H9 (cell line): ENCODE results near the gene CFHR1. TPM values are rescaled to one million over a fixed set of nuclear protein-coding genes. Genes with fewer than 3 reads are reported as not detected.

Source experiments
- DNase-seq: peaks from one replicate; pipeline ENCODE4 v3.0.0-alpha.2; 2017
- H2AFZ ChIP-seq: one replicate; pipeline ENCODE4 v1.6.1; 2013; ENCODE audit warnings: mild to moderate bottlenecking, low read length, control low read depth, moderate library complexity
- H2AK5ac ChIP-seq: 2 replicates; pipeline ENCODE4 v1.6.1; 2013; ENCODE audit warnings: low read length, control low read depth, mixed read lengths; ENCODE audit not compliant: insufficient read length
- H2BK120ac ChIP-seq: one replicate; pipeline ENCODE4 v1.6.1; 2013; ENCODE audit warnings: low read depth, mild to moderate bottlenecking, low read length, control low read depth, inconsistent platforms; ENCODE audit not compliant: poor library complexity, severe bottlenecking
- H2BK12ac ChIP-seq: 2 replicates; pipeline ENCODE4 v1.6.1; 2013; ENCODE audit warnings: low read length, control low read depth, mixed read lengths, low read depth; ENCODE audit not compliant: insufficient read length
- H2BK15ac ChIP-seq: 2 replicates; pipeline ENCODE4 v1.6.1; 2013; ENCODE audit warnings: low read depth, low read length, control low read depth
- H2BK20ac ChIP-seq: one replicate; pipeline ENCODE4 v1.6.1; 2013; ENCODE audit warnings: low read depth, mild to moderate bottlenecking, low read length, control low read depth, inconsistent platforms; ENCODE audit not compliant: poor library complexity, severe bottlenecking
- H2BK5ac ChIP-seq: 2 replicates; pipeline ENCODE4 v1.6.1; 2013; ENCODE audit warnings: low read length, control low read depth, mixed read lengths; ENCODE audit not compliant: insufficient read length
- H3K14ac ChIP-seq: 2 replicates; pipeline ENCODE4 v1.6.1; 2013; ENCODE audit warnings: low read length, control low read depth; ENCODE audit not compliant: insufficient read depth
- H3K18ac ChIP-seq: 2 replicates; pipeline ENCODE4 v1.6.1; 2013; ENCODE audit warnings: low read depth, mild to moderate bottlenecking, mixed read lengths, low read length, control low read depth; ENCODE audit not compliant: insufficient read length
- H3K23ac ChIP-seq: 2 replicates; pipeline ENCODE4 v1.6.1; 2013; ENCODE audit warnings: low read length, control low read depth, mixed read lengths, low read depth; ENCODE audit not compliant: insufficient read length
- H3K23me2 ChIP-seq: 2 replicates; pipeline ENCODE4 v1.6.1; 2013; ENCODE audit warnings: low read depth, mild to moderate bottlenecking, mixed read lengths, low read length, control low read depth; ENCODE audit not compliant: insufficient read length, poor library complexity, severe bottlenecking
- H3K27ac ChIP-seq: 2 replicates; pipeline ENCODE4 v1.5.1; 2013; ENCODE audit warnings: low read length, control low read depth, mixed read lengths, low read depth; ENCODE audit not compliant: insufficient read length
- H3K27me3 ChIP-seq: 2 replicates; pipeline ENCODE4 v1.6.1; 2013; ENCODE audit warnings: low read length, control low read depth, inconsistent platforms; ENCODE audit not compliant: insufficient read depth
- H3K4ac ChIP-seq: 2 replicates; pipeline ENCODE4 v1.6.1; 2013; ENCODE audit warnings: low read depth, mild to moderate bottlenecking, control low read depth, inconsistent platforms, low read length, moderate library complexity
- H3K4me1 ChIP-seq: 2 replicates; pipeline ENCODE4 v1.6.1; 2013; ENCODE audit warnings: low read length, control low read depth, inconsistent platforms; ENCODE audit not compliant: insufficient read depth
- H3K4me2 ChIP-seq: 2 replicates; pipeline ENCODE4 v1.6.1; 2013; ENCODE audit warnings: low read length, control low read depth, mixed read lengths; ENCODE audit not compliant: insufficient read length, insufficient read depth
- H3K56ac ChIP-seq: 2 replicates; pipeline ENCODE4 v1.6.1; 2013; ENCODE audit warnings: low read depth, mild to moderate bottlenecking, mixed read lengths, low read length, control low read depth; ENCODE audit not compliant: insufficient read length
- H3K79me1 ChIP-seq: 2 replicates; pipeline ENCODE4 v1.6.1; 2013; ENCODE audit warnings: low read depth, mild to moderate bottlenecking, moderate library complexity, low read length, control low read depth, inconsistent platforms; ENCODE audit not compliant: insufficient read depth, poor library complexity, severe bottlenecking
- H3K79me2 ChIP-seq: 2 replicates; pipeline ENCODE4 v1.6.1; 2013; ENCODE audit warnings: low read length, control low read depth, inconsistent platforms; ENCODE audit not compliant: insufficient read depth
- H3K9ac ChIP-seq: 2 replicates; pipeline ENCODE4 v1.6.1; 2013; ENCODE audit warnings: low read length, control low read depth, mixed read lengths; ENCODE audit not compliant: insufficient read length; ENCODE audit errors: extremely low read depth
- H3K9me3 ChIP-seq: one replicate; pipeline ENCODE4 v1.6.1; 2013; ENCODE audit warnings: low read depth, low read length, inconsistent platforms; ENCODE audit not compliant: control insufficient read depth
- H3T11ph ChIP-seq: one replicate; pipeline ENCODE4 v1.6.1; 2013; ENCODE audit warnings: mild to moderate bottlenecking, low read length, control low read depth, inconsistent platforms
- H4K20me1 ChIP-seq: one replicate; pipeline ENCODE4 v1.6.1; 2013; ENCODE audit not compliant: control insufficient read depth, insufficient read length, insufficient read depth
- H4K5ac ChIP-seq: 2 replicates; pipeline ENCODE4 v1.6.1; 2013; ENCODE audit warnings: low read depth, mild to moderate bottlenecking, mixed read lengths, low read length, control low read depth; ENCODE audit not compliant: insufficient read length
- H4K8ac ChIP-seq: replicated peaks from 2 replicates; pipeline ENCODE4 v1.6.1; 2013; ENCODE audit warnings: low read length, control low read depth, mixed read lengths, low read depth; ENCODE audit not compliant: insufficient read length
- H4K91ac ChIP-seq: 2 replicates; pipeline ENCODE4 v1.6.1; 2013; ENCODE audit warnings: low read depth, mild to moderate bottlenecking, moderate library complexity, mixed read lengths, low read length, control low read depth; ENCODE audit not compliant: insufficient read length
- H3K27ac Mint-ChIP-seq, 3 experiments: 2 replicates in 2 of 3; 3 replicates in 1 of 3; pipeline ENCODE4 v1.8.0; 2020 to 2021; ENCODE audit warnings: mixed read lengths in 3 of 3, mild to moderate bottlenecking in 1 of 3, moderate library complexity in 1 of 3
- H3K27me3 Mint-ChIP-seq: 2 replicates; pipeline ENCODE4 v1.8.0; 2021; ENCODE audit warnings: low read depth, mild to moderate bottlenecking, moderate library complexity, mixed read lengths
- H3K36me3 Mint-ChIP-seq, 3 experiments: 2 replicates in 2 of 3; 3 replicates in 1 of 3; pipeline ENCODE4 v1.8.0; 2020 to 2021; ENCODE audit warnings: low read depth in 3 of 3, mixed read lengths in 3 of 3; ENCODE audit not compliant: insufficient read depth in 1 of 3
- H3K4me1 Mint-ChIP-seq, 2 experiments: 2 replicates each; pipeline ENCODE4 v1.8.0; 2020; ENCODE audit warnings: mixed read lengths in 2 of 2
- H3K4me3 Mint-ChIP-seq, 2 experiments: 2 replicates in 1 of 2; 3 replicates in 1 of 2; pipeline ENCODE4 v1.8.0; 2020 to 2021; ENCODE audit warnings: mild to moderate bottlenecking in 2 of 2, mixed read lengths in 2 of 2, moderate library complexity in 1 of 2
- H3K9me3 Mint-ChIP-seq, 2 experiments: 2 replicates in 1 of 2; 3 replicates in 1 of 2; pipeline ENCODE4 v1.8.0; 2020; ENCODE audit warnings: mild to moderate bottlenecking in 2 of 2, mixed read lengths in 2 of 2, moderate library complexity in 1 of 2
- total RNA-seq: library from RNA; stranded (reverse); gene quantifications from 2 replicates; pipeline ENCODE4 v1.2.1, GENCODE V29; 2021
- TF ChIP-seq, protein P1 (sequence below): fragments of 200-600 bp; sonication (generic); conservative IDR thresholded peaks from 3 replicates; pipeline ENCODE4 v1.8.0; 2021; ENCODE audit warnings: antibody characterized with exemption, mild to moderate bottlenecking

Gene CFHR1
- total RNA-seq, 1 experiment from 2014 or later = not detected

DNA sequence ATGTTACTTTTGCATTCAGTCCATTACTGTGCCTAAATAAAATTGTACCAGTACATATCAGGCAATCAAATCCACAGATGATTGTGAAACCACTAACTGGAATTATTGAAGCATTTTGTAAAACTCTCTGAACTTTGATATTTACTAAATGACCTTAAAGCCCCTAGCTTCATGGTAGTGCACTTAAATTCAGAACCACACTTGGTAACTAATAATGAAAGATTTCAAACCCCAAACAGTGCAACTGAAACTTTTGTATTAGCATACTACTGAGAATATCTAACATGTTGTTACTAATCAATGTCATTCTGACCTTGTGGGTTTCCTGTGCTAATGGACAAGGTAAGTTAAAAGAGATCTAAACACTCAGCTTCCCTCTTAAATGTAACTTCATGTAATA, 44.9 kb upstream of the CFHR1 start, which contains the start of gene CFHR3:
Gene CFHR3, plus strand, starts transcription at position 238 of the 400 bp plus-strand sequence. Its CDS starts 47 bp downstream, at position 285.
- Histone ChIP-seq H3K9me3 (no peaks in the 10 kb centered on the region), H3K18ac (no peak within 1 kb of the TSS), H2BK120ac (no peak within 1 kb of the TSS), H3K79me1 (no peaks in the 10 kb centered on the region), H3K27me3 (no peaks in the 10 kb centered on the region), H4K91ac (no peak within 1 kb of the TSS), H3K56ac (no peak within 1 kb of the TSS), H2AFZ (no peak within 1 kb of the TSS), H3T11ph (no peak within 1 kb of the TSS), H3K4ac (no peak within 1 kb of the TSS), H2BK12ac (no peak within 1 kb of the TSS), H2BK20ac (no peak within 1 kb of the TSS), H3K4me1 (no peaks in the 10 kb centered on the region), H3K9ac (no peak within 1 kb of the TSS), H3K23ac (no peak within 1 kb of the TSS), H3K14ac (no peak within 1 kb of the TSS), H3K4me2 (no peak within 1 kb of the TSS), H3K23me2 (no peaks in the 10 kb centered on the region), H4K20me1 (no peaks in the 10 kb centered on the region), H2AK5ac (no peak within 1 kb of the TSS), H3K27ac (no peak within 1 kb of the TSS), H3K79me2 (no peaks in the 10 kb centered on the region), H2BK5ac (no peak within 1 kb of the TSS), H2BK15ac (no peak within 1 kb of the TSS), H4K5ac (no peak within 1 kb of the TSS), H4K8ac (no peak within 1 kb of the TSS)
- Mint-ChIP-seq H3K27ac (no peak within 1 kb of the TSS), H3K4me3 (no peak within 1 kb of the TSS), H3K4me1 (no peaks in the 10 kb centered on the region), H3K27me3 (no peaks in the 10 kb centered on the region), H3K9me3 (no peaks in the 10 kb centered on the region), H3K36me3 (no peaks in the 10 kb centered on the region)
- DNase-seq = no peak
- TF ChIP-seq, protein P1, sequence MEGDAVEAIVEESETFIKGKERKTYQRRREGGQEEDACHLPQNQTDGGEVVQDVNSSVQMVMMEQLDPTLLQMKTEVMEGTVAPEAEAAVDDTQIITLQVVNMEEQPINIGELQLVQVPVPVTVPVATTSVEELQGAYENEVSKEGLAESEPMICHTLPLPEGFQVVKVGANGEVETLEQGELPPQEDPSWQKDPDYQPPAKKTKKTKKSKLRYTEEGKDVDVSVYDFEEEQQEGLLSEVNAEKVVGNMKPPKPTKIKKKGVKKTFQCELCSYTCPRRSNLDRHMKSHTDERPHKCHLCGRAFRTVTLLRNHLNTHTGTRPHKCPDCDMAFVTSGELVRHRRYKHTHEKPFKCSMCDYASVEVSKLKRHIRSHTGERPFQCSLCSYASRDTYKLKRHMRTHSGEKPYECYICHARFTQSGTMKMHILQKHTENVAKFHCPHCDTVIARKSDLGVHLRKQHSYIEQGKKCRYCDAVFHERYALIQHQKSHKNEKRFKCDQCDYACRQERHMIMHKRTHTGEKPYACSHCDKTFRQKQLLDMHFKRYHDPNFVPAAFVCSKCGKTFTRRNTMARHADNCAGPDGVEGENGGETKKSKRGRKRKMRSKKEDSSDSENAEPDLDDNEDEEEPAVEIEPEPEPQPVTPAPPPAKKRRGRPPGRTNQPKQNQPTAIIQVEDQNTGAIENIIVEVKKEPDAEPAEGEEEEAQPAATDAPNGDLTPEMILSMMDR = no peak
